Stimulated activated naive CD4-positive, alpha-beta T cell (primary cell): ENCODE measurements around the gene LACTBL1.

ENCODE experiments used
- DNase-seq, 6 experiments: peaks; one replicate each; lab custom pipeline; 2025; lab: John Stamatoyannopoulos, UW

LACTBL1 gene

DNA sequence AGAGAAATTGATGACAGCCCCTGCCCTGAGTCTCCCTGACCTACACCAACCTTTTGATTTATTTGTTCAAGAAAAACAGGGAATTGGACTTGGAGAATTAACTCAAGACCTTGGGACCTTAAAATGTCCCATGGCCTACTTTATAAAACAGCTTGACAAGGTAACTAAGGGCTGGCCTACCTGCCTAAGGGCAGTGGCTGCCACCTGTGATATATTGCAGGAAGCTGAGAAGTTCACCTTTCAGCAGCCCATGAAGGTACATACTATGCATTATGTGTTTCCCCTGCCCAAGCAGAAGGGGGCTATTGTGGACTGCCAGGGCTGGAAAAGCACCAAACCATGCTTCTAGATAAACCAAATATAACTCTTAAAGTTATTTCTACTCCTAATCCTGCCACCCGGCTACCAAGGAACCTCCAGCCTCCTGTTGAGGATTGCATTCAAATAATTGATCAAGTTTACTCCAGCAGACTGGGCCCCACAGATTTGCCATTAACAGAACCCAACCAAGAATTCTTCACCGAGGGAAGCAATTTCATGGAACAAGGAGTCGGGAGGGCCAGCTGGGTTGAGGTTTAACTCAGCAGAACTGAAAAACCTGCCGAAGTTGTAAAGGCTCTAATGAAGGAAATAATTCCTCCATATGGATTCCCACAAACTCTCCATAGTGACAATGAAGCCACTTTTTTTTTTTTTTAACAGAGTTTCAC, 28.2 kb downstream of the LACTBL1 start:
- DNase-seq, result no peak

DNA sequence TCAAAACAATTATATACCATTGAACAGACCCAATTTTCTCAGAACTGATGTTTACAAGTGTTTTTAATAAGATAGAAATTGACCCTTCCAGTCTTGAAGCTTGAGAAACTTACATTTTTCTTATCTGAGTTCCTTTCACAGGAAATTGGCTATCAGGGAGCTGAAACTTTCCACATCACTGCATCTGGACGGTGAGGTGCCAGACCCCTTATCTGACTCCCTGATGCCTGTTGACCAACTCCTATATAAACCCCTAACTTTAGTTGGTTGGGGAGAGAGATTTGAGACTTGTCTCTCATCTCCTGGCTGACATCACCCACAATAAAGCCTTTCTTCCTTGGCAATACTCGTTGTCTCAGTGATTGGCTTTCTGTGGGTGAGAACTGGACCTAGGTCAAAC, 31.4 kb downstream of the LACTBL1 start:
- DNase-seq, result no peak

DNA sequence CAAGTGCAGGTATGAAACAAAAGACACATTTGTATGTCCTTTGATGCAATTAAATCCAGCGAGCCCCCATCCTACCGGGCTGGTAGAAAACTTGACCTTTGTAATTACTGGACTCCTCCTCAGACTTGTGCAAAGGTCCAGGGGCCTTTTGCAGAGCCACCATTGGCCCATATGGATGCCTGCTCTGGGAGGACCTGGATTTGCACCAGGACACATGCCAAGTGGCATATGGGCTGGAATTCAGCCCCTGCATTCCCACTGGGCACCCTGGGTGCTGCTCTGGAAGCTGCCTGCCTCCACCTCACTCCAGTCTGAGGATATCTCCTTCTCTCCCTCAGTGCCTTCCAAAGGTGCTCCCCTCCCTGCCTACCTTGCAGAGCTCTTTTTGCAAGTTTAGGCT, 36.0 kb downstream of the LACTBL1 start:
- DNase-seq, result no peak

DNA sequence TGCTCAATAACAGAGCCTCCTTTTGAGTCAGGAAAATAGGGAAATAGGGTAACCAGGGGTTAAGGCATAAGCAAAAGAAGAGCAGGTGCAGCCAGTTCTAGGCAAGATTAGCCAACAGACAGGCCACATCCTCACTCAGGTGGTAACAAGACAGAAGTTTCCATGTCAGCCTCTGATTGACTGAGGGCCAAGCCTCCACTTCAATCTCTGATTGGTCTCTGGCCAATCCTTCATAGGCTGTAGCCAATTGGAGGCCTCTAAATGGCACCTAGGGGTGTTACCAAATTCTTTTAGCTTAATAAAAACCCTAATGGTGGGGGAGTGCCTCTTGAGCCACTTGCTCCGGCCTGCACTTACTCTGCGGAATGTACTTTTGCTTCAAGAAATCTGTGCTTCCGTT, 37.2 kb downstream of the LACTBL1 start:
- DNase-seq, result no peak

DNA sequence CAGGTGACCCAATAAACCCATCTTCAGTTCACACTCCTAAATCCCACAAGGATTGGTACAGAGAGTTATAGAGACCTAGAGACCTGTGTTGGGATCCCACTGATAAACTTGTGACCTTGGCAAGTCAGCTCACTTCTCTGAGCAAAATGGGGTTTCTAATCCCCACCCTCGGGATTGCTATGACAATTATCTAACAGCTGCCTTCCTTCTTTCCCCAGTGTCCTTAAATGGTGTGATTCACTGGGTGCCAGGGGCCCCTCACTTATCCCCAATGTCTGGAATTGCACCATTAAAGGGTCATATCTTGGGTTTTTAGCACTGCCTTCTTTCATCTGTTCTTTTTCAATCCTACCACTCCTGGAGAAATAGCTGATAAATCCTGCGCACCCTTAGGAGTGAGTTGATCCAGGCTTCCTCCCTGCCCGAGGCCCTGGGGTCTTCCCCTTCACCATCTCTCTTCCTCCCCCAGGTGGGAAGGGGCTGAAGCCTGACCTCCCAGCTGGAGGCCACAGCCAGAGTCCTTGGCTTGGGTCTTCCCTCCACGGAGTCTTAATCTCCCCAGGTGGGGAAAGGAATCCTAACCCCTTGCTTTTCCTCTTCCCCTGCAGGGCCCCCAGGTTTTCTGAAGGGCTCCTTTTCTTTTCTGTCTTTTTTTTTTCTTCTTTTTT, 39.7 kb downstream of the LACTBL1 start:
- no peak for DNase-seq

DNA sequence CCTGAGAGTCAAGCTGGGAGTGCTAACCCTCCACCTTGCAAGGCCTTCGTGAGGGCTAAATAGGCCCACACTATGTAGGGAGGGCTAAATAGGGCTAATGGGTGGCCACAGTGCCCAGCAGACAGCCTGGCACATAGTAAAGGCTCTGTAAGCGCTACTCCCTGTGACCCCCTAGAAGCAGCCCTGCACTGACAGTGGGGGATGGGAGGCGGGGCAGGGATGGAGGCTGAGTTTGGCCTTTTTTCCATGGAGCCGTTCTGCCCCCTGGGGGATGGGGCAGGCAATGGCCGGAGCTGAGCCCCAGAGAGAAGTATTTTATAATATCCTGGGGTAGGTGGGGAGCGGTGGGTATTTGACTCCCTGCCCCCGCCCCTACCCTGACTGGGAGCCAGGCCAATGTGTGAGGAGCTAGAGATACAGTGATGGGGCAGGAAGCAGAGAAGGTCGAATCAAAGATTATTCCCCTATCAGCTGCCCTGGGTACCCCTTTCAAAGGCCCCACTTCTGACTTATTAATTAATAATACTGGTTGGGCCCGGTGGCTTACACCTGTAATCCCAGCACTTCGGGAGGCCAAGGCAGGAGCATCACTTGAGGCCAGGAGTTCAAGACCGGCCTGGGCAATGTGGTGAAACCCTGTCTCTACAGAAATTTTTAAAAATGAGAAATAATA, 42.3 kb downstream of the LACTBL1 start:
- DNase-seq, result no peak

DNA sequence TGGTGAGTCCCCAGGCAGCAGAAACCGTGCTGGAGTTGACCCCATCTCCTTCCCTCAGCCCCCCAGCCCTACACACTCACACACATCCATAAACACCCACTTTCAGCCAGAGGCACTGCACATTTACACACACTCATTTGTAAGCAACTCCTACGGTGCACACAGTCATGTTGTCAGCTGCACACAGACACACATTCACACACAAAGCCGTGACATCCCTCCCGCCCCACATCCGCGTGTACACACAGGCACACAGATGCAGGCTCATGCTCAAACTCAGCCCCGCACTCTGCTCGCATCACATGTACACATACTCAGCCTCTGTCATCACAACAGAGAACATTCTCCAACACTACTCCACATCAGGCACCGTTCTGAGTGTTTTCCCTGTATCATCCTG, 47.6 kb downstream of the LACTBL1 start:
- no peak for DNase-seq

DNA sequence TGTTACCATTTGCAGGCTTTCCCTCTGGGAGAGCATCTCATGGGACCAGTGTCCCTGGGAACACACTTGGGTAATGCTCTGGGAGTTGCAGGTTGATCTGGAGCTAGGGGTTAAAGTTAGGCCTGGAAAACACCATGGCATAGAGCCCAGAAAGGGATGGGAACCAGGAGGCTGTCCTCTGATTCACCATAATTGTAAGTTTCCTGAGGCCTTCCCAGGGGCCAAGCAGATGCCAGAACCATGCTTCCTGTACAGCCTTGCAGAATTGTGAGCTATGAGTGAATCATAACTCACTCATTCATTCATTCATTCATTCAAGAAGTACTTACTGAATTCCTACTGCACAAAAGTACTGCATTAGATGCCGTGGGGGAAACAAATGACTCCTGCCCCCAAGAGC, 50.0 kb downstream of the LACTBL1 start:
- DNase-seq, result no peak

DNA sequence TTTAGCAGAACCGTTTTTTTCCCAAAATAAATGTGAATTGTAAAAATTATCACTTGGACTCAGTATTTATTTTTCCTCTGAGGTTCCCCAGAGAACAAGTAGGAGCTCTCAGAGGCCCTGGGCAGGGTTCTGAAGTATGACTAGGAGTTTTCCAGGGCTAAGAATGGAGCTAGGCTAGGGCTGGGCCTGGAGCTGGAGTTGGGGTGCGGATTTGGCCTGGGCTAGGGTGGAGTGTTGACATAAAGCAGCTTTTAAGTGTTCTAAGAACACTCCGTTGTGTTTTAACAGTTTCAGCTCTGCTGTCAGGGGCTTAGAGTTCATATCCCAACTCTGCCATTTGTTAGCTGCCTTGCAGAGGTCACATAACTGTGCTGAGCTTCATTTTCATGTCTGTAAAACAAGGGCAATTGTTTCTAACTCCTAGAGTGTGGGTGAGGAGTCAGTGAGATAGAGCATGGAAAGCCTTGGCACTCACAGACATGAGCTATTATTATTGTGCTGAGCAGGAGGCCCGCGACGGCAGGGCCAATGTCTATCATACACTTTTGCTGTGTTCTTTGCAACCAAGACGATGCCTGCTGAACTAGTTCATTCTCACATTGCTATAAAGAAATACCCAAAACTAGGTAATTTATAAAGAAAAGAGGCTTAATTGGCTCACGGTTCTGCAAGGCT, 51.1 kb downstream of the LACTBL1 start:
- DNase-seq, result no peak

DNA sequence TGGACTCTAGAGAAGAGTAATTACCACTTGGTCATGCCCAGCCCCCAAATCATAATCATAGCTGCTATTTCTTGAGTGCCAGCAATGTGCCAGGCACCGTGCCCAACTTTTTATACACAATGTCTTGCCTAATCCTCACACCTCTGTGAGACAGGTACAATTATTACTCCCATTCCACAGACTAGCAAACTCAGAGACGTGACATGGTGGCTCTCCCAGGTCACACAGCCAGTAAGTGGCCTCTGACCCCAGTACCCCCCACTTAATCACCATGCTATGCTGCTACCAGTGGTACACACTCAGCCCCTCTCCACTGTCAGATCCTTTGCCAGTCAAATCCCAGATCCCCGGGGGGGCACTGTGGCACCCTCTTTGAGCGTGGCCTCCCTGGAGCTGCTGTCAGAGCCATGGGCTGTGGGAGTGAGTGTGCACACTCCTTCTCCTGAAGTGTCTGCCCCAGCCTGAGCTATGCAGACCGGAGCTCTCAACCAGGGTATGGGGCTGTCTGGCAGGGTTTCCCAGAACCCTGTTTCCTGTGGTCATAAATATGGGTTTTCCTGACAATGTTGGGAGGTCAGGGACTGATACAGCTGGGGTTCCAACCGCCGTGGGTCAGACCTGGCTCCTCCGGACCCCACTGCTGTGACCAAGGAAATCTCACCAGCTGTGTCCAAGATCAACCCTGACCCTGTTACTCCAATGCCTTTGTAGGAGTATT, 51.8 kb downstream of the LACTBL1 start:
- DNase-seq, result no peak

DNA sequence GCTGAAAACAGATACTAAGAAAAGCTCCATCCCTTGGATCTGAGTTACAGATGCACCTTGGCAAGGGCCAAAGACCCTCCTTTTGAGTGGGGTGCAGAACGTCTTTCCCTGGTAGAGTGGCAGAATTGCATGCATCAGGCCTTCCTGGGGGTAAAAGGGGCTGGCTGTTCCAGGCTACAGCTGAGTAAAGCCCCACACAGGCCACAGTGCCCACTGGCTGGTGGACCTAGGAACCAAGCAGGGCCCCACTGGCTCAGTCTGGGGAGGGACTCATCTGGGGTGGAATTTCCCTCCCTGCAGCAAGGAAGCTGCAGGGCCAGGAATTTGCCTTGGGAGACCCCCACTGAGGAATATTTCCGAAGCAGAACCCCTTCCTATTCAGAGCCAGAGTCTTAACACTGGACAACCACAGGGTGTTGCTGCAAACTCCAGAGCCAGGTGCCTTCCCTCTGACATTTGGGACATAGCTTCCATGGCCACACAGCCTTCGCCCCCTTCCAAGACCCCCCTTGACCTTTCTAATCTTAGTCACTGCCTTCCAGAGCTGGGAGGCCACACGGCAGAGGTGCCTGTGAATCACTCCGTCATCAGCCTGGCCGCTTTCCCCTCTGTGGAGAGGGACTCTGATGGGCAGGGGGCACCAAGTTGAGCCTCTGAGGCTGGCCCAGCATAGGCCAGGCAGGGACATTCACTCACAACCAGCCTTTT, 52.5 kb downstream of the LACTBL1 start:
- no peak for DNase-seq

DNA sequence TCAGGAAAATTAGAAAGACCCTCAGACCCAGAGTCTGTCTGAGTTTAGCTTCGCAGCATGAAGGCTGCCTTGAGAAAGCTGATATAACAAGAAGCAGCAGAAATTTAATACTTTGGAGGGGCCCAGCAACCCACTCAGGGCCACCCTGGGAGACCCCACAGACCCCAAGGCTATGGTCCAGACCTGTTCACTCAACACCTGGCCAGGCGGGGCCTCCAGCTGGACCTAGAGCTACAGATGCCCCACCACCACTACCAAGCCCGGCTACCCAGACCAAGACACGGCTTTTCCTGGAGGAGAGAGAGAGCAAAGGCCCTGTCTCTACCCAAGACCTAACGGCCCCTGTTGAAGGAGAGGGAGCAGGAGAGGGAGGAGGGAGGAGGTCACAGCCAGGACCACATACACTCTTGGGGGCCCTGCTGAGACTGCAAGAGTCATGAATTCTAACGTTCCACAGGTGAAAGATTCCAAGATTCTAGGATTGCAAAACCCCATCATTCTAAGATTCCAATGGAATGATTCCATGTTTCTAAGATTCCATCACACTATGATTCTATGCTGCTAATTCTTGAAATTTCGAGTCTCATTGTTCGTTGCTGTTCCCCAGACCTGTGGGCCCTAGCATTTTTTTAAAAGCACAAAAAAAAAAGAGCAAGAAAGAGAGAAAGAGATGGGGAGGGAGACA, 53.2 kb downstream of the LACTBL1 start:
- no peak for DNase-seq

DNA sequence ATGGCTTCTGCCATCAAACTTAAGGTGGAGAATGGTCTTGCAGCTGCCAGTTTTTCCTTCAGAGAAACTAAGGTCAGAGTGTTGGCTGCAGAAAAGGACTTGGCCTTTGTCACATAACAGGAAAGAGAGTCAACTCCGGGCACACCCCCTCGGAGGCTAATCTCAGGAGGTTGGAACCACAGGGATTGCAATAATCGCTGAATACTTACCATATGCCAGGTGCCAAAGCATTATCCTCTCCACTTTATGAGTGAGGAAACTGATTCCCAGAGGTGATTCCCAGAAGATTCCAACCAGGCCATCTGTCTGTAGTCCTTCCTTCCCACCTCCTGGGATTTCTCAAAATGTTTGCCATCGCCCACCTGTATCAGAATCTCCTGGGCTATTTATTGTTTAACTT, 54.0 kb downstream of the LACTBL1 start:
- DNase-seq, result no peak

DNA sequence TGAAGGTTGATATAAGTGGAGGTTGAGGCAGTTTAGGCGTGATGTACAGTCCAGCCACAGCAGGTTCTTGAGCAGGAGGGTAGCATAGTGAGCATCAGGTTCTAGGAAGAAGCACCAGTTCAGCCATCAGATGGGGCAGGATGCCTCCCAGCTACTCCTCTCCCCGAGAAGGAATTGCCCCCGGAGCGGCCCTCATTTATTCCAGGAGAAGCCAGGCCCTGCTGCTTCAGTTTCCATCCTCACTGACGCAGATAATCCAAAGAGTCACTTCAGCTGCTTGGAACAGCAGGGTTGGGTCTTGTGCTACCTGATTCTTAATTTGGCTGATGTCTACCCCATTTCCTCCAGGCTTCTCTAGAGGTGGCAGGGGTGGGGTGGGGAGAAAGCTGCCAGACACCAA, 54.7 kb downstream of the LACTBL1 start:
- DNase-seq, result no peak

DNA sequence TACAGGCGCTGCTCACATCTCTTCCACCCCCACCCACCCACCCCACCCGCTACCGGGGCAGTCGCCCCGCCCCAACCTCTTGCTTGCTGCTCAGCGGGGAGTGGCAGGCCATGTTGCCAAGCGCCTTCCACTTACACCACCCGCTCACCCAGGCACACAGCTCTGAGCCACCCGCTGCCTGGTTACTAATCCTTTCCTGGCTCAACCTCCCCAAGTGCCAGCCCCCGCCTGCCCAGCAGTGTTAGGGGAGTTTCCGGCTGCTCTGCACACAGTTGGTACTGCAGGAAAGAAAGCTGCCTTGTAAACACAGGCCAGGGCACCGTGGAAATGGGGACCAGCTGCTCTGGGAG, 56.2 kb downstream of the LACTBL1 start:
- no peak for DNase-seq

DNA sequence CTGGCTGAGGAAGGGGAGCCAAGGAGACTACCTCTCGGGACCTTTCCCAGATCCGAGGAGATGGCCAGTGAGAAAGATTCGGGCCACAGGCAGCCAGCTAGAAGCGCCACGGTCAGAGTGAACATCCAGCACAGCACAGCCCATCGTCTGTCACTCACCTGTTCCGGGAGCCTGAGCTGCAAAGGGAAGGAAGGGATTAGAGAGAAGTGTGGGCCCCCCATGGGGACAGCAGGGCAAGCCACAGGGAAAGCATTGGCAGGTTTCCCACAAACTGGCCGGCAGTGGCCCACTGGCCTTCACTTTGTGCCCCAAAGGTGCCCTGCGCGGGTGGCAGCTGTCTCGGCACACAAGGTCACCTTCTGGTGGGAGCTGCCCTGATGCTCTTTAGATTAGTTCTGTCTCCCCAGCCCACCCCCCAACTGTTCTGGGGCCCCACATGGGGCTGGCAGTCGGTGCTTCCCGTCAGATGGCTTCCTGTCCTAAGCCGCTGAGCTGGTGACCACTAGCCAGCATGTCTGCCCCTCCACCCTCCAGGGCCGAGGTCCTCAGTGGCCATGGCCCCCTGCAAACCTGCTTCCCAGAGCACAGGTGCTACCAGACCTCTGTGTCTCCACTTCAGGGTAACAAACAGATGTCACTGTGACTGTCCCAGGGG, 56.7 kb downstream of the LACTBL1 start:
- DNase-seq, result no peak

DNA sequence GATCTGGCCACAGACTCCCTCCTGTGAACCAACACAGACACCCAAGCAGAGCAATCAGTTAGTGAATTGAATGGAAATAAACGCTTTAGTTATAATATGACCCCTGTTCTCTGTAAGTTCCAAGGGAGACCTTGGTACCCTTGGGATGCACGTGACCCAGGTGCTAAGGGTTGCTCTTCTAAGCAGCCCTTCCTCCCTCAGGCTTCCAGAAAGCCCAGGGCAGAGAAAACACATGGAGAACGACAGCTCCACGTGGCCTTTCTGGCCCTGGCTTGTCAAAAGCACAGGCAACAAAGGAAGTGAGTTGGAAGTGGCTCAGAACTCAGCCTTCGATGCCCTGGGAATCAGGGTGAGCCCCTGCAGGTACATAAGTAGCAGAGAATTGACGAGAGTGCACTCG, 57.4 kb downstream of the LACTBL1 start:
- DNase-seq, result no peak

DNA sequence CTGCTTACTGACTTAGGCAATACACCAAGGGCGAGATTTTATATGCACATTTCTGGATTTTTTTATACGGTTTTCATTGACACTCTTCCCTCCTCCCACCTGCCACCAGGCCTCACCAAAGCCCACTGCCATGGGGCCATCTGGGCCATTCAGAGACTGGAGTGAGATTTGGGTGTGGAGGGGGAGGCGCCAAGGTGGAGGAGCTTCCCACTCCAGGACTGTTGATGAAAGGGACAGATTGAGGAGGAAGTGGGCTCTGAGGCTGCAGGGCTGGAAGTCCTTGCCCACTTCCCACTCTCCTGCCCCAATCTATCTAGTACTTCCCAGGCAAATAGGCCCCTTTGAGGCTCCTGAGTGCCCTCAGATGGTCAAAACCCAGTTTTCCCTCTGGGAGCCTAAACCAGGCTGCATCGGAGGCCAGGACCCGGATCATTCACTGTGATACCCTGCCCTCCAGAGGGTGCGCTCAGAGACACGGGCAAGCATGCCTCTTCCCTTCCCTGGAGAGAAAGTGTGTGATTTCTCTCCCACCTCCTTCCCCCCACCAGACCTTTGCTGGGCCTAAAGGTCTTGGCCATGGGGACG, 57.9 kb downstream of the LACTBL1 start:
- no peak for DNase-seq

DNA sequence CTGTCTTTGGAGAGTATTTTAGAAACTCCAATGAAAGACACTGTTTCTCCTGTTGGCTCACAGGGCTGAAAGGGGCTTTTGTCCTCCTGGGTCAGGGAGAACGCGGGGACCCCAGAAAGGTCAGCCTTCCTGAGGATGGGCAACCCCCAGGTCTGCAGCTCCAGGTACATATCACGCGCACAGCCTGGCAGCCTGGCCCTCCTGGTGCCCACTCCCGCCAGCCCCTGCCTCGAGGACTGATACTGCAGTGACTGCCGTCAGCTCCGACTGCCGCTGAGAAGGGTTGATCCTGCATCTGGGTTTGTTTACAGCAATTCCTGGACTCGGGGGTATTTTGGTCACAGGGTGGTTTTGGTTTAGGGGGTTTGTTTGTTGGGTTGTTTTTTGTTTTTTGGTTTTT, 58.5 kb downstream of the LACTBL1 start:
- no peak for DNase-seq
